Lower leg skin (tissue), 4 donors: ENCODE measurements around the gene AP1M2. TPM values are rescaled to one million over a fixed set of nuclear protein-coding genes. Genes with fewer than 3 reads are reported as not detected.
"Not testable (repeated sequence)": the region's sequence is repeated elsewhere in the genome, so short reads cannot be mapped to it uniquely, and the experiment has no call there.

Source experiments
- DNase-seq, 2 donors: peaks; one replicate each; pipeline ENCODE4 v3.0.0-alpha.2; 2019; ENCODE audit warnings: low spot score in 2 of 2
- H3K4me3 ChIP-seq: fragments of 200-600 bp; sonication (generic); 2 replicates; pipeline ENCODE4 v1.5.1; 2017; ENCODE audit warnings: mild to moderate bottlenecking, low read depth; ENCODE audit not compliant: poor library complexity, severe bottlenecking
- CTCF ChIP-seq, 3 donors: fragments of 450-650 bp; IDR thresholded peaks; one replicate each; pipeline ENCODE4 v1.5.1; 2016; ENCODE audit warnings: antibody characterized with exemption in 3 of 3, mild to moderate bottlenecking in 3 of 3, moderate library complexity in 2 of 3
- POLR2A ChIP-seq, 2 donors: fragments of 450-650 bp; IDR thresholded peaks; one replicate each; pipeline ENCODE4 v1.6.1; 2016 to 2017; ENCODE audit warnings: antibody characterized with exemption in 2 of 2, mild to moderate bottlenecking in 1 of 2, moderate library complexity in 1 of 2
- WGBS, 2 donors: methylation state at CpG; one replicate each; pipeline ENCODE4 v1.1.5; 2018; 5-methylcytosine and 5-hydroxymethylcytosine counted together
- intact Hi-C: fragments of 100-400 bp; cut with DNase I; formaldehyde crosslinking; loops from one replicate; pipeline ENCODE4 v1.15.0; 2023; ENCODE audit warnings: low total_unique reads
- total RNA-seq, 4 donors: library from RNA; depleted of rRNA; stranded (reverse); fragments of >200 nt; gene quantifications; one replicate each; pipeline ENCODE4 v1.1.0, GENCODE V29; 2016

Gene AP1M2
- total RNA-seq, 4 donors from 2014 or later, result 61.3 to 70.3 (median 63.8) TPM

GRCh38 chr19:10544242-10544752 lies 42.8 kb downstream of the AP1M2 start:
- intact Hi-C loops, result no loop called here

GRCh38 chr19:10543420-10544241 lies 43.5 kb downstream of the AP1M2 start, which contains the start of gene ATG4D:
TSS of gene ATG4D (plus strand) at chr19:10543904. CDS start at chr19:10544091, 187 bp downstream.
- peak; percentile 63 to 95 for DNase-seq
- H3K4me3 ChIP-seq, result peak within 1 kb of the TSS; percentile 81
- 1 to 2% methylated on average over 22 to 73 of the region's 79 CpGs for WGBS, 2 donors
- peak in 1 of 2 donors; percentile 49 for TF ChIP-seq POLR2A (IDR thresholded peaks at IDR 0.05)
- TF ChIP-seq CTCF (IDR thresholded peaks at IDR 0.05), result no peak
- intact Hi-C loops, result no loop called here

More at GRCh38 chr19:10544242-10544752, 42.8 kb downstream of the AP1M2 start:
- H3K4me3 ChIP-seq, result peak overlapping the region; percentile 81
- TF ChIP-seq CTCF (IDR thresholded peaks at IDR 0.05), result no peak
- no peak for TF ChIP-seq POLR2A (IDR thresholded peaks at IDR 0.05)
- no peak for DNase-seq
- 15 to 18% methylated on average over 17 of the region's 22 CpGs for WGBS, 2 donors

GRCh38 chr19:10543059-10543419 lies 44.1 kb downstream of the AP1M2 start:
- DNase-seq, result no peak
- TF ChIP-seq POLR2A (IDR thresholded peaks at IDR 0.05) (no peak), CTCF (IDR thresholded peaks at IDR 0.05) (no peak)
- 50 to 51% methylated on average over 8 of the region's 8 CpGs for WGBS, 2 donors
- H3K4me3 ChIP-seq, result no peak overlapping the region
- intact Hi-C loops, result no loop called here

- H3K4me3 ChIP-seq, DNase-seq, intact Hi-C loops: not testable (repeated sequence)
- WGBS, 2 donors, result 65 to 77% methylated on average over 9 of the region's 9 CpGs
Observed at GRCh38 chr19:10539016-10539415, 48.1 kb downstream of the AP1M2 start.

GRCh38 chr19:10538204-10538983 lies 48.7 kb downstream of the AP1M2 start:
- H3K4me3 ChIP-seq, result no peak overlapping the region
- TF ChIP-seq CTCF (IDR thresholded peaks at IDR 0.05) (no peak), POLR2A (IDR thresholded peaks at IDR 0.05) (no peak)
- intact Hi-C loops, result no loop called here
- no peak for DNase-seq
- WGBS, 2 donors, result 75% methylated on average over 20 of the region's 20 CpGs

GRCh38 chr19:10537668-10538067 lies 49.4 kb downstream of the AP1M2 start:
- 67 to 68% methylated on average over 11 of the region's 11 CpGs for WGBS, 2 donors
- no peak overlapping the region for H3K4me3 ChIP-seq
- intact Hi-C loops, result no loop called here
- TF ChIP-seq CTCF (IDR thresholded peaks at IDR 0.05) (no peak), POLR2A (IDR thresholded peaks at IDR 0.05) (no peak)
- no peak for DNase-seq
